Loucy (cell line): ENCODE data around the gene C19orf18.

Experiments
- H2AFZ ChIP-seq: fragments of 200-600 bp; sonication (generic); 2 replicates; pipeline ENCODE4 v1.6.0; 2016; ENCODE audit warnings: antibody characterized with exemption, mild to moderate bottlenecking, low read length, moderate library complexity
- H3F3A ChIP-seq: fragments of 200-600 bp; 2 replicates; pipeline ENCODE4 v1.6.0; 2016; ENCODE audit warnings: antibody characterized with exemption, low read depth, mild to moderate bottlenecking
- H3K27me3 ChIP-seq: fragments of 200-600 bp; sonication (generic); 2 replicates; pipeline ENCODE4 v1.6.1; 2014; ENCODE audit warnings: low read length, mild to moderate bottlenecking; ENCODE audit not compliant: insufficient read depth, poor library complexity, severe bottlenecking
- H3K36me3 ChIP-seq: fragments of 200-600 bp; sonication (generic); 2 replicates; pipeline ENCODE4 v1.6.1; 2016; ENCODE audit warnings: low read length; ENCODE audit not compliant: insufficient read depth
- H3K4me1 ChIP-seq: fragments of 200-600 bp; sonication (generic); 2 replicates; pipeline ENCODE4 v1.5.1; 2014; ENCODE audit warnings: low read length, mild to moderate bottlenecking; ENCODE audit not compliant: insufficient read depth, poor library complexity, severe bottlenecking
- H3K4me2 ChIP-seq: fragments of 200-600 bp; sonication (generic); 2 replicates; pipeline ENCODE4 v1.6.0; 2014; ENCODE audit warnings: antibody characterized with exemption, low read length, low read depth, mild to moderate bottlenecking; ENCODE audit not compliant: poor library complexity, severe bottlenecking
- H3K4me3 ChIP-seq: fragments of 200-600 bp; sonication (generic); 2 replicates; pipeline ENCODE4 v1.5.1; 2014; ENCODE audit warnings: low read length, mild to moderate bottlenecking, mixed read lengths; ENCODE audit not compliant: poor library complexity, severe bottlenecking
- H3K79me2 ChIP-seq: fragments of 200-600 bp; sonication (generic); 2 replicates; pipeline ENCODE4 v1.6.1; 2014; ENCODE audit warnings: low read length; ENCODE audit not compliant: insufficient read depth
- H3K9ac ChIP-seq: fragments of 200-600 bp; sonication (generic); 2 replicates; pipeline ENCODE4 v1.6.0; 2014; ENCODE audit warnings: mild to moderate bottlenecking, low read depth, low read length, moderate library complexity; ENCODE audit not compliant: poor library complexity, severe bottlenecking
- H3K9me2 ChIP-seq: fragments of 200-600 bp; sonication (generic); replicated peaks from 2 replicates; pipeline ENCODE4 v1.6.1; 2016; ENCODE audit warnings: low read depth, low read length, mixed read lengths
- H3K9me3 ChIP-seq: fragments of 200-600 bp; sonication (generic); 2 replicates; pipeline ENCODE4 v1.6.1; 2014; ENCODE audit warnings: mild to moderate bottlenecking, antibody characterized with exemption, low read length, low read depth; ENCODE audit not compliant: insufficient read depth
- H4K20me1 ChIP-seq: fragments of 200-600 bp; sonication (generic); 2 replicates; pipeline ENCODE4 v1.6.0; 2014; ENCODE audit warnings: antibody characterized with exemption, low read length, mild to moderate bottlenecking; ENCODE audit not compliant: insufficient read depth, poor library complexity, severe bottlenecking
- CTCF ChIP-seq: fragments of 200-600 bp; sonication (generic); conservative IDR thresholded peaks from 2 replicates; pipeline ENCODE4 v1.5.1; 2014; ENCODE audit warnings: mild to moderate bottlenecking, antibody characterized with exemption, low read length
- EZH2phosphoT487 ChIP-seq: fragments of 200-600 bp; IDR thresholded peaks from 2 replicates; pipeline ENCODE4 v1.6.1; 2018; ENCODE audit warnings: antibody characterized with exemption, mild to moderate bottlenecking, moderate library complexity, borderline replicate concordance

Gene C19orf18

GRCh38 chr19:57964761-57965160 lies 9.6 kb downstream of the C19orf18 start:
- Histone ChIP-seq H3K4me1 (no peaks in the 10 kb centered on the region), H2AFZ (no peak overlapping the region), H3K36me3 (no peaks in the 10 kb centered on the region), H3K4me3 (no peak overlapping the region), H3F3A (no peaks in the 10 kb centered on the region), H3K27me3 (no peaks in the 10 kb centered on the region), H3K9me3 (peaks cover 17% of the 10 kb centered on the region; the same call in 1 of the 2 replicates), H3K9ac (no peak overlapping the region), H4K20me1 (no peaks in the 10 kb centered on the region), H3K4me2 (no peak overlapping the region), H3K9me2 (no peaks in the 10 kb centered on the region), H3K79me2 (no peaks in the 10 kb centered on the region)
- TF ChIP-seq CTCF (no peak), EZH2phosphoT487 (no peak)

DNA sequence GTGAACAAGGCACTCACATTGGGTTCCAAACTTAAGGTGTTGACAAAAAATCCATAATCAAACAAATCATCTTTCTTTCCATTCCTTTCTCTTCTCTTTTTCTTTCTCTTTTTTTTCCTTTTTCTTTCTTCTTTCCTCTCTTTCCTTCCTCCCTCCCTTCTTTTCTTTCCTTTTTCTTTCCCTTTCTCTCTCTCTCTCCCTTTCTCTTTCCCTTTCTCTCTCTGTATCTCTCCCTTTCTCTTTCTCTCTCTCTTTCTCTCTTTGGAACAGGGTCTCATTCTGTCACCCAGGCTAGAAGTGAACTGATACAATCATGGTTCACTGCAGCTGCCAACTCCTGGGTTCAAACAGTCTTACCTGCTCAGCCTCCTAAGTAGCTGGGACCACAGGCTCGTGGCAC lies 12.5 kb downstream of the C19orf18 start:
- Histone ChIP-seq H3K9me3 (peaks cover 16% of the 10 kb centered on the region; the same call in 1 of the 2 replicates), H3K9ac (no peak overlapping the region), H3K4me3 (no peak overlapping the region), H3K9me2 (no peaks in the 10 kb centered on the region), H2AFZ (no peak overlapping the region), H4K20me1 (no peaks in the 10 kb centered on the region), H3K27me3 (no peaks in the 10 kb centered on the region), H3K4me2 (no peak overlapping the region), H3K36me3 (no peaks in the 10 kb centered on the region), H3F3A (no peaks in the 10 kb centered on the region), H3K4me1 (no peaks in the 10 kb centered on the region), H3K79me2 (no peaks in the 10 kb centered on the region)
- TF ChIP-seq CTCF (no peak), EZH2phosphoT487 (no peak)

- no peaks in the 10 kb centered on the region for H3K9me2 ChIP-seq
- no peak overlapping the region for H2AFZ ChIP-seq
- no peaks in the 10 kb centered on the region for H4K20me1 ChIP-seq
- no peak overlapping the region for H3K4me2 ChIP-seq
- no peaks in the 10 kb centered on the region for H3K4me1 ChIP-seq
- TF ChIP-seq EZH2phosphoT487 = no peak
- TF ChIP-seq CTCF = no peak
- H3F3A ChIP-seq = no peaks in the 10 kb centered on the region
- H3K27me3 ChIP-seq = no peaks in the 10 kb centered on the region
- H3K9me3 ChIP-seq = peaks cover 21% of the 10 kb centered on the region; the same call in 1 of the 2 replicates
- no peaks in the 10 kb centered on the region for H3K36me3 ChIP-seq
- H3K4me3 ChIP-seq = no peak overlapping the region
- no peak overlapping the region for H3K9ac ChIP-seq
- H3K79me2 ChIP-seq = no peaks in the 10 kb centered on the region
These were observed 19.3 kb downstream of the C19orf18 start for GRCh38 chr19:57954996-57955395.
